Measurements from ENCODE around the gene TRNP1. TPM values are rescaled to one million over a fixed set of nuclear protein-coding genes. Genes with fewer than 3 reads are reported as not detected.

TRNP1 gene
- total and polyA plus RNA-seq, 10 of the 15 experiments (the other 5 are each of a cell fraction or from before 2014, with no cell fraction given), result 0.13 TPM; not detected in 9

- FAIRE-seq, result no peak
- no peak for DNase-seq (ENCODE audit: low read depth, low spot score)
- BruUV-seq (replicated peaks), result no TSS peak
- no peaks in the 10 kb centered on the region for H3K79me2 ChIP-seq (ENCODE audit: control insufficient read depth, insufficient read depth, low read length)
- peaks cover 5% of the 10 kb centered on the region for H3K4me1 ChIP-seq (ENCODE audit: control insufficient read depth, insufficient read depth, low read length)
- H2AFZ ChIP-seq (ENCODE audit: control insufficient read depth, low read depth, low read length), result no peak overlapping the region
- WGBS (ENCODE audit: insufficient coverage, insufficient replicate concordance, low lambda C conversion rate, missing lambda C conversion rate), result 22% methylated on average over 4 of the region's 4 CpGs
- H3K27me3 ChIP-seq (replicated peaks in 1 of 2; ENCODE audit: control insufficient read depth in 2 of 2, insufficient read depth in 2 of 2, low read length in 1 of 2), result peaks cover 2 to 13% of the 10 kb centered on the region in 2 experiments
- no peak overlapping the region for H3K27ac ChIP-seq (ENCODE audit: control insufficient read depth, insufficient read depth)
- H3K9me3 ChIP-seq (replicated peaks; ENCODE audit: control insufficient read depth, insufficient read depth, low read length), result no peaks in the 10 kb centered on the region
- H3K36me3 ChIP-seq (ENCODE audit: control insufficient read depth in 2 of 2, insufficient read depth in 2 of 2, low read length in 1 of 2), result no peaks in the 10 kb centered on the region
- H3K4me3 ChIP-seq, result no peak overlapping the region
- CTCF ChIA-PET, result interaction anchor here (0.7 to 7.0 kb wide), 12 partner anchors 8 to 443 kb away, joined by 3 to 99 read pairs (median 12); no protein-coding TSS in a partner anchor
- no peak overlapping the region for H3K4me2 ChIP-seq (ENCODE audit: control insufficient read depth, insufficient read depth)
- no peak overlapping the region for H3K9ac ChIP-seq (ENCODE audit: control insufficient read depth, insufficient read depth, low read length)
- no peak for ATAC-seq
- intact Hi-C loops (cut with micrococcal nuclease; ENCODE audit: unreplicated experiment) (loop anchor here (1.0 to 5.0 kb wide), 3 partner anchors 31 to 101 kb away; no protein-coding TSS in a partner anchor), in situ Hi-C loops (cut with MboI) (no loop called here)
- no peaks in the 10 kb centered on the region; the same call in 1 of the 2 replicates for H4K20me1 ChIP-seq (ENCODE audit: control insufficient read depth, insufficient read depth)
- POLR2A ChIA-PET, result interaction anchor here (0.5 kb wide), 1 partner anchor 200 kb away, joined by 4 read pairs; no protein-coding TSS in a partner anchor
- SMC1A ChIA-PET (ENCODE audit: uncharacterized antibody, unreplicated experiment), result interaction anchor here (0.9 to 3.7 kb wide), 6 partner anchors 7 to 101 kb away, joined by 3 to 43 read pairs (median 6); no protein-coding TSS in a partner anchor
- RAD21 ChIA-PET (ENCODE audit: unreplicated experiment), result interaction anchor here (1.0 to 4.0 kb wide), 4 partner anchors 10 to 101 kb away, joined by 4 to 57 read pairs (median 18); no protein-coding TSS in a partner anchor
- no peak for TF ChIP-seq CUX1 (IDR thresholded peaks at IDR 0.05; ENCODE audit: insufficient replicate concordance, low read depth, low read length)
- no peak for TF ChIP-seq LARP7 (IDR thresholded peaks at IDR 0.05)
- no peak for TF ChIP-seq RUNX3 (IDR thresholded peaks at IDR 0.05; ENCODE audit: low read length)
- TF ChIP-seq PAX5 (IDR thresholded peaks at IDR 0.05; ENCODE audit: borderline replicate concordance, low read depth, low read length), result no peak
- no peak for TF ChIP-seq IKZF1 (conservative IDR thresholded peaks at IDR 0.05)
- no peak for TF ChIP-seq HDAC6 (IDR thresholded peaks at IDR 0.05; ENCODE audit: unreplicated experiment)
- TF ChIP-seq TCF7 (IDR thresholded peaks at IDR 0.05; ENCODE audit: borderline replicate concordance), result no peak
- no peak for TF ChIP-seq CEBPB (IDR thresholded peaks at IDR 0.05; ENCODE audit: borderline replicate concordance in 1 of 2, low read depth in 2 of 2, low read length in 2 of 2)
- no peak for TF ChIP-seq MTA3 (IDR thresholded peaks at IDR 0.05; ENCODE audit: borderline replicate concordance, low read length)
- TF ChIP-seq ETV6 (conservative IDR thresholded peaks at IDR 0.05 in 1 of 2, IDR thresholded peaks at IDR 0.05 in 1 of 2; ENCODE audit: borderline replicate concordance in 1 of 2, low read depth in 1 of 2), result no peak
- no peak for TF ChIP-seq MXI1 (IDR thresholded peaks at IDR 0.05; ENCODE audit: low read depth, low read length)
- TF ChIP-seq SREBF1 (IDR thresholded peaks at IDR 0.05; ENCODE audit: low read length), result no peak
- TF ChIP-seq KAT2A (conservative IDR thresholded peaks at IDR 0.05; ENCODE audit: control insufficient read depth, low read depth, low read length), result no peak
- TF ChIP-seq POU2F2 (IDR thresholded peaks at IDR 0.05; ENCODE audit: borderline replicate concordance, low read depth, low read length), result no peak
- TF ChIP-seq ZNF384 (IDR thresholded peaks at IDR 0.05; ENCODE audit: borderline replicate concordance, low read depth, low read length), result no peak
- no peak for TF ChIP-seq BCLAF1 (IDR thresholded peaks at IDR 0.05)
- no peak for TF ChIP-seq RAD21 (IDR thresholded peaks at IDR 0.05; ENCODE audit: insufficient read depth, low read depth, low read length)
Measured at GRCh38 chr1:26996665-26997064, 3.2 kb downstream of the TRNP1 start.

All from GM12878 (cell line).